ENCODE results near the gene ELFN2. TPM values are rescaled to one million over a fixed set of nuclear protein-coding genes. Genes with fewer than 3 reads are reported as not detected.

Gene ELFN2
- total RNA-seq, 1 donor from 2014 or later = not detected

DNA sequence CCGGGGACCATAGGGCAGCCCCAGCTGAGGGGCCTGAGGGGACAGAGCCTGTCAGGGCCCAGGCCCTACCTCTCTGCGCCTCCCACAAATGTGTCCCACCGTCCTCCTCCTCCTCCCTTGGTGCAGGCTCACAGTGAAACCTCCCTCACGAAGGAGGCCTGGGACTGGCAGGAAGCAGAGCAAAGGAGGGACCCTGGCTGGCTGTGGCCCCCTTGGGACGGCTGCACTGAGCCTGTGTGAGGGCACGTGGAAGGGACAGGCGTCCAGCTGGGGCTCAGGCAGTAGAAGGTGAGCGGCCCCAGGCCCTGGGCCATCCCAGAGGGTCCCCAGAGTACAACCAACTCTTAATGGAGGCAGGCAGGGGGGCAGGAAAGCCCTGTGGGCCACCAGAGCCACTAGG, 60.7 kb downstream of the ELFN2 start:
- POLR2A ChIA-PET = no interaction called here
- no peaks in the 10 kb centered on the region for H3K9me3 Mint-ChIP-seq
- H3K36me3 Mint-ChIP-seq (ENCODE audit: low read depth) = no peaks in the 10 kb centered on the region
- CTCF ChIA-PET = no interaction called here
- DNase-seq (no peak), ATAC-seq (ENCODE audit: low read depth) (no peak)
- TF ChIP-seq, protein P1, sequence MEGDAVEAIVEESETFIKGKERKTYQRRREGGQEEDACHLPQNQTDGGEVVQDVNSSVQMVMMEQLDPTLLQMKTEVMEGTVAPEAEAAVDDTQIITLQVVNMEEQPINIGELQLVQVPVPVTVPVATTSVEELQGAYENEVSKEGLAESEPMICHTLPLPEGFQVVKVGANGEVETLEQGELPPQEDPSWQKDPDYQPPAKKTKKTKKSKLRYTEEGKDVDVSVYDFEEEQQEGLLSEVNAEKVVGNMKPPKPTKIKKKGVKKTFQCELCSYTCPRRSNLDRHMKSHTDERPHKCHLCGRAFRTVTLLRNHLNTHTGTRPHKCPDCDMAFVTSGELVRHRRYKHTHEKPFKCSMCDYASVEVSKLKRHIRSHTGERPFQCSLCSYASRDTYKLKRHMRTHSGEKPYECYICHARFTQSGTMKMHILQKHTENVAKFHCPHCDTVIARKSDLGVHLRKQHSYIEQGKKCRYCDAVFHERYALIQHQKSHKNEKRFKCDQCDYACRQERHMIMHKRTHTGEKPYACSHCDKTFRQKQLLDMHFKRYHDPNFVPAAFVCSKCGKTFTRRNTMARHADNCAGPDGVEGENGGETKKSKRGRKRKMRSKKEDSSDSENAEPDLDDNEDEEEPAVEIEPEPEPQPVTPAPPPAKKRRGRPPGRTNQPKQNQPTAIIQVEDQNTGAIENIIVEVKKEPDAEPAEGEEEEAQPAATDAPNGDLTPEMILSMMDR (IDR thresholded peaks at IDR 0.05) = no peak
- peak overlapping the region; percentile 41 for H3K27ac Mint-ChIP-seq
- no peaks in the 10 kb centered on the region for H3K27me3 Mint-ChIP-seq
- peaks cover 64% of the 10 kb centered on the region for H3K4me1 Mint-ChIP-seq
- intact Hi-C loops (cut with micrococcal nuclease) = no loop called here
- H3K4me3 Mint-ChIP-seq = no peak overlapping the region

DNA sequence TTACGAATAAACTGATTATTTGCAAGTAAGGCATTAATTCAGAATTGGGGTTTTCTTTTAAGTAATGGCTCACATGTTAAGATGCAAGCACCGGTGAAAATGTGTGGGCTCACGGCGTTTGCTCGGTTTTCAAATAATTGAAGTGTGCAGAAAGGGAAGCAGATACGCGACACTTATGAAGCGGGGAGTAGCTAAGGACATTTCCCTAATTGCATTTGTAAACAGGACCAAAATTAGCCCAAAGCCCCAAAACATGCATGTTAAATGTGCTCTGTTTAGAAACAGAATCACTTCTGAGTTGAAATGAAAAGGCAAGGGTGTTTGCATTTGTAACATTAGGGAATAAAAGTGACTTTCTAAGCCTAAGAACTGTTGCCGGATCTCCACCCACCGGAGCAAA, 61.3 kb downstream of the ELFN2 start:
- ATAC-seq (ENCODE audit: low read depth) (no peak), DNase-seq (no peak)
- CTCF ChIA-PET = no interaction called here
- Mint-ChIP-seq H3K27ac (peak overlapping the region; percentile 61), H3K27me3 (no peaks in the 10 kb centered on the region), H3K4me3 (peak overlapping the region; percentile 60), H3K9me3 (no peaks in the 10 kb centered on the region), H3K4me1 (peaks cover 58% of the 10 kb centered on the region), H3K36me3 (ENCODE audit: low read depth) (no peaks in the 10 kb centered on the region)
- intact Hi-C loops (cut with micrococcal nuclease) = no loop called here
- TF ChIP-seq, protein P1 (IDR thresholded peaks at IDR 0.05) = no peak
- POLR2A ChIA-PET = no interaction called here

DNA sequence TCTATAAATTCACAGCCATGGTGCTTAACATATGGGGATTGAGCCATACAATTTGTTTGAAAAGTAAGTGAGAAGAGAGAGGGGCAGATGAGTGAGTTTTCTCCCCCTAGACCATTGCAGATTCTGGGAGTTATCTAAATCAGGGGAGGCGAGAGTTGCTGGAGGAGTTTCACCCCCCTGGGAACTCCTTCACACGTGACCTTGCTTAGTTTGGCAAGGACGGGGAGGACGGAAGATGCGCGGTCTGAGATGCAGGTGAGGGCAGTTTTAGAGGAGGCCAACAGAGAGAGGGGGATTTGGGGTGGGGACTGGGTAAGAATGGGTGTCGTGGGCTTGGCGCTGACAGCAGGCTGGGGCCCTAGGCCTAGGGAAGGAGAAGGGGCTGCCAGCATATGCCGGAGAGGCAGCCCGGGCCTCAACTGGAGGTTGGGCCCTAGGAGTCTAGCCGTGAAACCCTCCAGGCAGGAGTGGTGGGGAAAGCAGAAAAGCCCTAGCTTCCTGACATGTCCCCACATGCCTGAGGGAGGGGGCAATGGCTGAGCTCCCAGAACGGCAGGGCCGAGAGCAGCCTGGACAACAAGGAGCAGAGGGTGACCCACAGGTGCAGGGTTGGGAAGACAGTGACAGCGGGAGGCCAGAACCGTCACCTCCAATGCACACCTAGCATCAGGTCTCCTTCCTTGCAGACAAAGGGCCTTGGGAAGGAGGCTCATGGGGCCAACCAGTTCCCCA, 63.9 kb downstream of the ELFN2 start:
- Mint-ChIP-seq H3K36me3 (ENCODE audit: low read depth) (no peaks in the 10 kb centered on the region), H3K27ac (no peak overlapping the region), H3K27me3 (no peaks in the 10 kb centered on the region), H3K4me1 (peaks cover 36% of the 10 kb centered on the region), H3K4me3 (no peak overlapping the region), H3K9me3 (no peaks in the 10 kb centered on the region)
- CTCF ChIA-PET = no interaction called here
- TF ChIP-seq, protein P1 (IDR thresholded peaks at IDR 0.05) = no peak
- intact Hi-C loops (cut with micrococcal nuclease) = no loop called here
- DNase-seq = no peak
- POLR2A ChIA-PET = no interaction called here
- ATAC-seq (ENCODE audit: low read depth) = no peak

DNA sequence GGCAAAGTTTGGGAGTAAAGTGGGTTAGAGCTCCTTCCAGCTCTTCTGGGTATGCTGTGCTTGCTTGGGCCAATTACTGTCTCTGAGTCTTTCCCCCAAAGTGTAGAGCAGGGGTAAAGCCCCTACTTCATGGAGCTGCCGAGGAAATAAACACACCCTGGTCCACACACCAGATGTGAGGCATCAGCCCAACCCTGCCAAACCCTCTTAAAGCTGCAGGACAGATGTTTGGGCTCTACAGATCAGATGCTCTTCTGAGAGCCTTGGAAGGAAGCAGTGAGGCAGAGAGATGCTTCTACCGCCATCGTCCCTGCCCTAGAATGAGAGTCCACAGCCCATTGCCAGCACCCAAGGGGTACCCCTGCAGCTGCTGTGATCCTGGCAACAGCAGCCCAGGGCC, 64.7 kb downstream of the ELFN2 start:
- POLR2A ChIA-PET = no interaction called here
- H3K4me3 Mint-ChIP-seq = no peak overlapping the region
- no peak for DNase-seq
- intact Hi-C loops (cut with micrococcal nuclease) = no loop called here
- H3K36me3 Mint-ChIP-seq (ENCODE audit: low read depth) = no peaks in the 10 kb centered on the region
- H3K9me3 Mint-ChIP-seq = no peaks in the 10 kb centered on the region
- H3K27me3 Mint-ChIP-seq = no peaks in the 10 kb centered on the region
- TF ChIP-seq, protein P1 (IDR thresholded peaks at IDR 0.05) = no peak
- no peak for ATAC-seq (ENCODE audit: low read depth)
- no peak overlapping the region for H3K27ac Mint-ChIP-seq
- CTCF ChIA-PET = no interaction called here
- peaks cover 33% of the 10 kb centered on the region for H3K4me1 Mint-ChIP-seq

DNA sequence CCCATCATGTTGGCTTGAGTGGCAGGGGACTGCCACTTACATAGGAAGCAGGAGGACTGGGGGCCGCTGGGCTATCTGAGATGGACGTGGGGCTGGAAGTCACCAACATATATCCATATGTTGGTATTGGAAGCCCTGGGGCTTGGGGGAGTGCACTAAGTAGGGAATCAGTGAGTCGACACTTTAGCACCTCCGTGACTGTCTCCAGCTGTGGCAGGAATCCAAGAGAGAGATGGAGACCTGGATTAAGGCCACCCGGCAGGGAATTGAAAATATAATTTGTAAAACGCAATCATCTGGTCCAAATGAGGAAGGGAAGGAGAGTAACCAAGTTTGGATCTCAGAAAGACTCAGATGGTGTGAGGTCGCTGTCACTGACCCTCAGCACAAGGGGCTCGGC, 68.4 kb downstream of the ELFN2 start:
- DNase-seq (no peak), ATAC-seq (ENCODE audit: low read depth) (no peak)
- TF ChIP-seq, protein P1 (IDR thresholded peaks at IDR 0.05) = no peak
- peaks cover 6% of the 10 kb centered on the region for H3K27me3 Mint-ChIP-seq
- H3K4me1 Mint-ChIP-seq = peaks cover 1% of the 10 kb centered on the region
- no peak overlapping the region for H3K4me3 Mint-ChIP-seq
- no peaks in the 10 kb centered on the region for H3K36me3 Mint-ChIP-seq (ENCODE audit: low read depth)
- H3K9me3 Mint-ChIP-seq = no peaks in the 10 kb centered on the region
- H3K27ac Mint-ChIP-seq = no peak overlapping the region
- ChIA-PET CTCF (no interaction called here), POLR2A (no interaction called here)
- intact Hi-C loops (cut with micrococcal nuclease) = no loop called here
